Activated CD4-positive, alpha-beta T cell treated with anti-CD3 and anti-CD28 coated beads, Interleukin-2, amount 50 U/mL, for 4 hours (primary cell): ENCODE results near the gene ETAA1.

Source experiments
- DNase-seq, 2 experiments: peaks; one replicate each; pipeline ENCODE4 v3.0.0-alpha.2; 2020

Gene ETAA1

GRCh38 chr2:67397143-67397986, at the start of gene ETAA1:
TSS of gene ETAA1 (plus strand) at chr2:67397333. CDS start at chr2:67397449, 116 bp downstream.
- peak; percentile 92 to 94 for DNase-seq

- DNase-seq = no peak
Observed at GRCh38 chr2:67366832-67367412, 30.2 kb upstream of the ETAA1 start.

- no peak for DNase-seq
Observed at GRCh38 chr2:67374481-67374880, 22.7 kb upstream of the ETAA1 start.

- no peak for DNase-seq
Observed at GRCh38 chr2:67374949-67375348, 22.2 kb upstream of the ETAA1 start.

- DNase-seq = no peak
Observed at GRCh38 chr2:67378555-67378954, 18.6 kb upstream of the ETAA1 start.

- no peak for DNase-seq
Observed at GRCh38 chr2:67379048-67379447, 18.1 kb upstream of the ETAA1 start.

GRCh38 chr2:67384123-67384822, 12.9 kb upstream of the ETAA1 start:
- no peak for DNase-seq

GRCh38 chr2:67388680-67389079, 8.5 kb upstream of the ETAA1 start:
- DNase-seq = no peak

- no peak for DNase-seq
Observed at GRCh38 chr2:67389286-67389685, 7.8 kb upstream of the ETAA1 start.

GRCh38 chr2:67389788-67390187, 7.3 kb upstream of the ETAA1 start:
- no peak for DNase-seq

GRCh38 chr2:67393237-67393636, 3.9 kb upstream of the ETAA1 start:
- no peak for DNase-seq

- no peak for DNase-seq
Observed at GRCh38 chr2:67394734-67395133, 2.4 kb upstream of the ETAA1 start.

GRCh38 chr2:67399144-67399543, 2.0 kb downstream of the ETAA1 start:
- DNase-seq = no peak

GRCh38 chr2:67399831-67400489, 2.8 kb downstream of the ETAA1 start:
- DNase-seq = no peak

- DNase-seq = no peak
Observed at GRCh38 chr2:67400560-67401485, 3.7 kb downstream of the ETAA1 start.

GRCh38 chr2:67408346-67408745, 11.2 kb downstream of the ETAA1 start:
- no peak for DNase-seq

- no peak for DNase-seq
Observed at GRCh38 chr2:67412424-67412823, 15.3 kb downstream of the ETAA1 start.

- no peak for DNase-seq
Observed at GRCh38 chr2:67414867-67415266, 17.7 kb downstream of the ETAA1 start.

GRCh38 chr2:67416136-67416535, 19.0 kb downstream of the ETAA1 start:
- DNase-seq = no peak

- no peak for DNase-seq
Observed at GRCh38 chr2:67423489-67423888, 26.4 kb downstream of the ETAA1 start.

- DNase-seq = no peak
Observed at GRCh38 chr2:67436221-67436620, 39.1 kb downstream of the ETAA1 start.

GRCh38 chr2:67437114-67437513, 40.0 kb downstream of the ETAA1 start:
- DNase-seq = no peak
